Karpas-422 (cell line): Measurements from ENCODE around the gene RPL18. TPM values are rescaled to one million over a fixed set of nuclear protein-coding genes. Genes with fewer than 3 reads are reported as not detected.

Source experiments
- DNase-seq: peaks from one replicate; pipeline ENCODE4 v3.0.0-alpha.2; 2015
- H2AFZ ChIP-seq: fragments of 200-600 bp; sonication (generic); 2 replicates; pipeline ENCODE4 v1.6.1; 2014; ENCODE audit warnings: antibody characterized with exemption, low read length, mixed read lengths
- H3K27ac ChIP-seq: fragments of 200-600 bp; sonication (generic); 2 replicates; pipeline ENCODE4 v1.5.1; 2014; ENCODE audit warnings: mild to moderate bottlenecking, low read length, moderate library complexity
- H3K27me3 ChIP-seq: fragments of 200-600 bp; sonication (generic); 2 replicates; pipeline ENCODE4 v1.6.1; 2014; ENCODE audit warnings: low read length, mixed read lengths
- H3K36me3 ChIP-seq: fragments of 200-600 bp; sonication (generic); 2 replicates; pipeline ENCODE4 v1.6.1; 2014; ENCODE audit warnings: low read length, mixed read lengths; ENCODE audit not compliant: insufficient read depth
- H3K4me1 ChIP-seq: fragments of 200-600 bp; sonication (generic); 2 replicates; pipeline ENCODE4 v1.6.1; 2014; ENCODE audit warnings: mild to moderate bottlenecking, low read length, mixed read lengths
- H3K4me2 ChIP-seq: fragments of 200-600 bp; sonication (generic); 2 replicates; pipeline ENCODE4 v1.6.1; 2014; ENCODE audit warnings: low read length, low read depth, mild to moderate bottlenecking; ENCODE audit not compliant: poor library complexity, severe bottlenecking
- H3K4me3 ChIP-seq: fragments of 200-600 bp; sonication (generic); 2 replicates; pipeline ENCODE4 v1.5.1; 2014; ENCODE audit warnings: mild to moderate bottlenecking, antibody characterized with exemption, low read length, mixed read lengths
- H3K79me2 ChIP-seq: fragments of 200-600 bp; sonication (generic); 2 replicates; pipeline ENCODE4 v1.6.1; 2014; ENCODE audit warnings: mild to moderate bottlenecking, low read length, mixed read lengths
- H3K9ac ChIP-seq: fragments of 200-600 bp; sonication (generic); 2 replicates; pipeline ENCODE4 v1.6.0; 2014; ENCODE audit warnings: low read length
- H3K9me2 ChIP-seq: fragments of 200-600 bp; sonication (generic), shearing (Covaris generic); replicated peaks from 2 replicates; pipeline ENCODE4 v1.6.0; 2014; ENCODE audit warnings: mild to moderate bottlenecking, low read length, moderate library complexity; ENCODE audit not compliant: insufficient read depth
- H3K9me3 ChIP-seq: fragments of 300-700, 200-600 bp; sonication (generic); 2 replicates; pipeline ENCODE4 v1.6.1; 2014; ENCODE audit warnings: low read length, mixed read lengths
- H4K20me1 ChIP-seq: fragments of 200-600 bp; sonication (generic); 2 replicates; pipeline ENCODE4 v1.6.1; 2014; ENCODE audit warnings: mild to moderate bottlenecking, antibody characterized with exemption, low read length, low read depth; ENCODE audit not compliant: insufficient read depth
- total RNA-seq: library from RNA; depleted of rRNA; stranded (reverse); fragments of >200 nt; shearing (Covaris generic); gene quantifications from 2 replicates; pipeline ENCODE4 v1.2.3, GENCODE V29; 2014; ENCODE audit warnings: low replicate concordance; rRNA removed

Gene RPL18
- total RNA-seq, 1 experiment from 2014 or later: 3,031 TPM

DNA sequence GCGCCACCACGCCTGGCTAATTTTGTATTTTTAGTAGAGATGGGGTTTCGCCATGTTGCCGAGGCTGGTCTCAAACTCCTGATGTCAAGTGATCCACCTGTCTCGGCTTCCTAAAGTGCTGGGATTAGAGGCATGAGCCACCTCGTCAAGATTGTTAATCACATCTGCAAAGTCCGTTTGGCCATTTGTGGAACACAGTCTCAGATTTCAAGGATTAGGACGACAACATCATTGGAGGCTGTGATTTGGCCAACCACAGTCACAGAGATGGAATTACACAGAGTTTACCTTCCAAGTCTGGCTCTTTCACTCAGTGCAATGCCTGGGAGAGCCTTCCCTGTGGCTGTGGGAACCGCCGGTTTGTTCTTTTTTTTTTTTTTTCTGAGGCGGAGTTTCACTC, 49.2 kb downstream of the RPL18 start:
- no peak overlapping the region for H3K4me3 ChIP-seq
- H3K4me2 ChIP-seq: no peak overlapping the region
- H3K4me1 ChIP-seq: 0 out of 2 replicates have a peak, but pooled peaks cover 3% of the 10 kb centered on the region
- no peaks in the 10 kb centered on the region for H3K9me2 ChIP-seq
- no peaks in the 10 kb centered on the region for H3K79me2 ChIP-seq
- H3K27ac ChIP-seq: no peak overlapping the region
- H4K20me1 ChIP-seq: no peaks in the 10 kb centered on the region
- no peak for DNase-seq
- no peaks in the 10 kb centered on the region for H3K9me3 ChIP-seq
- no peaks in the 10 kb centered on the region for H3K36me3 ChIP-seq
- H2AFZ ChIP-seq: no peak overlapping the region
- no peaks in the 10 kb centered on the region for H3K27me3 ChIP-seq
- no peak overlapping the region for H3K9ac ChIP-seq

GRCh38 chr19:48568345-48568886, 50.6 kb downstream of the RPL18 start:
- H3K9me3 ChIP-seq: no peaks in the 10 kb centered on the region
- no peaks in the 10 kb centered on the region for H3K4me1 ChIP-seq
- no peak overlapping the region for H2AFZ ChIP-seq
- H4K20me1 ChIP-seq: no peaks in the 10 kb centered on the region
- no peak overlapping the region for H3K4me2 ChIP-seq
- no peak for DNase-seq
- no peaks in the 10 kb centered on the region for H3K9me2 ChIP-seq
- no peaks in the 10 kb centered on the region for H3K79me2 ChIP-seq
- H3K36me3 ChIP-seq: no peaks in the 10 kb centered on the region
- H3K9ac ChIP-seq: no peak overlapping the region
- H3K27ac ChIP-seq: no peak overlapping the region
- H3K4me3 ChIP-seq: no peak overlapping the region
- no peaks in the 10 kb centered on the region for H3K27me3 ChIP-seq

Other genes starting within 250 kb of the RPL18 start
- 39.5 and 53.7 TPM in 2 replicates for gene KDELR1, start 227.6 kb downstream of the RPL18 start, total RNA-seq
- not detected in 2 replicates for gene GRIN2D, start 225.5 kb downstream of the RPL18 start, total RNA-seq
- gene GRWD1, start 173.2 kb downstream of the RPL18 start, total RNA-seq: 15.9 and 22.2 TPM in 2 replicates
- 0.69 and 1.1 TPM in 2 replicates for gene KCNJ14, start 163.6 kb downstream of the RPL18 start, total RNA-seq
- gene CYTH2, start 149.8 kb downstream of the RPL18 start, total RNA-seq: 32.5 and 60.4 TPM in 2 replicates
- gene LMTK3, start 107.3 kb downstream of the RPL18 start, total RNA-seq: 0.54 TPM in 1 of 2 replicates, not detected in the other
- gene SULT2B1, start 67.0 kb downstream of the RPL18 start, total RNA-seq: not detected in 2 replicates
- gene SPACA4, start 12.4 kb downstream of the RPL18 start, total RNA-seq: not detected in 2 replicates
- 1.0 and 1.2 TPM in 2 replicates for gene FAM83E, start 4.1 kb downstream of the RPL18 start, total RNA-seq
- 23.0 and 30.6 TPM in 2 replicates for gene SPHK2, start 328 bp upstream of the RPL18 start, total RNA-seq
- 8.5 and 16.4 TPM in 2 replicates for gene DBP, start 18.2 kb upstream of the RPL18 start, total RNA-seq
- gene CA11, start 27.0 kb upstream of the RPL18 start, total RNA-seq: not detected in 2 replicates
- gene NTN5, start 53.8 kb upstream of the RPL18 start, total RNA-seq: 0.83 TPM in 1 of 2 replicates, not detected in the other
- gene FUT2, start 76.8 kb upstream of the RPL18 start, total RNA-seq: not detected in 2 replicates
- gene MAMSTR, start 100.5 kb upstream of the RPL18 start, total RNA-seq: 0.58 and 0.78 TPM in 2 replicates
- not detected in 2 replicates for gene RASIP1, start 121.4 kb upstream of the RPL18 start, total RNA-seq
- not detected in 2 replicates for gene IZUMO1, start 127.7 kb upstream of the RPL18 start, total RNA-seq
- not detected in 2 replicates for gene FUT1, start 133.5 kb upstream of the RPL18 start, total RNA-seq
- gene FGF21, start 136.3 kb upstream of the RPL18 start, total RNA-seq: not detected in 2 replicates
- 45.9 and 74.6 TPM in 2 replicates for gene BCAT2, start 191.9 kb upstream of the RPL18 start, total RNA-seq
- gene HSD17B14, start 217.3 kb upstream of the RPL18 start, total RNA-seq: 1.0 and 1.9 TPM in 2 replicates
- gene PLEKHA4, start 249.4 kb upstream of the RPL18 start, total RNA-seq: not detected in 2 replicates